GM11168 (cell line): ENCODE data around the gene GHITM.
"Not testable (repeated sequence)": the region's sequence is repeated elsewhere in the genome, so short reads cannot be mapped to it uniquely, and the experiment has no call there.

Experiments used
- in situ Hi-C: fragments of 300-500 bp; cut with MboI; formaldehyde crosslinking; loops from one replicate; pipeline ENCODE4 v1.12.0; 2022; ENCODE audit warnings: low sequenced_read_pairs; ENCODE audit not compliant: unreplicated experiment

The GHITM gene

GRCh38 chr10:84172467-84173356 lies 33.4 kb downstream of the GHITM start:
- in situ Hi-C loops, result no loop called here

GRCh38 chr10:84173501-84173929 lies 34.2 kb downstream of the GHITM start, which contains the start of gene GPR15LG:
TSS of gene GPR15LG (plus strand) at chr10:84173801. CDS start at chr10:84173852, 51 bp downstream.
- in situ Hi-C loops, result no loop called here

GRCh38 chr10:84175436-84175835 lies 36.1 kb downstream of the GHITM start:
- in situ Hi-C loops, result no loop called here

- in situ Hi-C loops, result no loop called here
These were observed 37.0 kb downstream of the GHITM start for GRCh38 chr10:84176351-84176750.

- in situ Hi-C loops, result no loop called here
These were observed 37.6 kb downstream of the GHITM start for GRCh38 chr10:84176836-84177474.

- in situ Hi-C loops, result no loop called here
These were observed 38.3 kb downstream of the GHITM start for GRCh38 chr10:84177541-84178141.

DNA sequence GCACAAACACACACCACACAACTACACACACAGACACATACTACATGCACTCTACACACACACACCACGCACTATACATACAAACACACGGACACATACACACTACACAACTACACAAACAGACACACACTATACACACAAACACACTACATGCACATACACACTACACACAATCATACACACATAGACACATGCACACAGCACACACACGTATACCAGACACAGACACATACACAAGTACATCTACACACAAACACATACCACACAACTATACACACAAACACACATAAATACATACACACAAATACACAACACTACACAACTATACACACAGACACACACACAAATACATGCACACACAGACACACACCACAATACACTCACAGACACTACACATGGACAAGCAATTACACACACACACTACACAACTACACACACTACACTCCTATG lies 38.9 kb downstream of the GHITM start:
- in situ Hi-C loops, result no loop called here

DNA sequence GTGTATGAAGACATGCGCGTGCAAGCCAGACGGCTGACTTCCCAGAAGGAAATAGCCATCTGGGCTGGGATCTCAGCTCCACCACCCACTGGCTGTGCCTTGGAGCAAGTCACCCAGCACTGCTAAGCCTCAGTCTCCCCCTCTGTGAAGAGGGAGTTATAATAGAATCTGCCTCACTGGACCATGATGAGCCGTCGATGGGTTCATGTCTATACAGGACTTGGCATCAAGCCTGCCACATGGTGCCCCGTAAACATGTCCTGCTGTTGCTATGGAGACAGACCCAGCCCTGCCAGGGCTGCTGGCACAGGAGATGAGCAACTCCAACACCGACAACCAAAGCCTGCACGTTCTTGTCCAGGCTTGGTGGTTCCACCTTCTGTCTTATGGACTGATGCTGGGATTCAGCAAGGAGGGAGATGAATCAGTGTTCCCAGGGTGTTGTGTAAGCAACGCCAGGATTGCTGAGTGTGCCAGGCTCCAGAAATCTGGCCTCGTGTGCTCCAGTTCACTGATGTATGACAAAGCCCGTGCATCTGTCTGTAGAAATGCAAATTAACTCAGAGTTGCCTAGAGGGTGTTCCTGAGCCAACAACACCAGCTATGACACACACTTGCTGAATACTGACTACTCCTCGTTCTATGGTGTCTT lies 39.9 kb downstream of the GHITM start:
- in situ Hi-C loops, result no loop called here

- in situ Hi-C loops, result not testable (repeated sequence)
These were observed 41.1 kb downstream of the GHITM start for GRCh38 chr10:84180386-84180785.

GRCh38 chr10:84181631-84182030 lies 42.3 kb downstream of the GHITM start:
- in situ Hi-C loops, result no loop called here

DNA sequence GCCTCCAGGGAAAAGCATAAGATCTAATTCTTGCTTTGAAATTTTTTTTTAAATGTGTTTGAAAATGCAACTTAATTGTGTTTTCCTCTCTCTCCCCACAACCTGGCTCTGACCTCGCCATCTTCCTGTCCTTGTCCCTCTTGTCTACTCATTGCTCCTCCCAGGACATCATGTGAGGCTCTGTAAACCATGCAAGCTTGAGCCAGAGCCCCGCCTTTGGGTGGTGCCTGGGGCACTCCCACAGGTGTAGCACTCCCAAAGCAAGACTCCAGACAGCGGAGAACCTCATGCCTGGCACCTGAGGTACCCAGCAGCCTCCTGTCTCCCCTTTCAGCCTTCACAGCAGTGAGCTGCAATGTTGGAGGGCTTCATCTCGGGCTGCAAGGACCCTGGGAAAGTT lies 45.2 kb downstream of the GHITM start:
- in situ Hi-C loops, result no loop called here

DNA sequence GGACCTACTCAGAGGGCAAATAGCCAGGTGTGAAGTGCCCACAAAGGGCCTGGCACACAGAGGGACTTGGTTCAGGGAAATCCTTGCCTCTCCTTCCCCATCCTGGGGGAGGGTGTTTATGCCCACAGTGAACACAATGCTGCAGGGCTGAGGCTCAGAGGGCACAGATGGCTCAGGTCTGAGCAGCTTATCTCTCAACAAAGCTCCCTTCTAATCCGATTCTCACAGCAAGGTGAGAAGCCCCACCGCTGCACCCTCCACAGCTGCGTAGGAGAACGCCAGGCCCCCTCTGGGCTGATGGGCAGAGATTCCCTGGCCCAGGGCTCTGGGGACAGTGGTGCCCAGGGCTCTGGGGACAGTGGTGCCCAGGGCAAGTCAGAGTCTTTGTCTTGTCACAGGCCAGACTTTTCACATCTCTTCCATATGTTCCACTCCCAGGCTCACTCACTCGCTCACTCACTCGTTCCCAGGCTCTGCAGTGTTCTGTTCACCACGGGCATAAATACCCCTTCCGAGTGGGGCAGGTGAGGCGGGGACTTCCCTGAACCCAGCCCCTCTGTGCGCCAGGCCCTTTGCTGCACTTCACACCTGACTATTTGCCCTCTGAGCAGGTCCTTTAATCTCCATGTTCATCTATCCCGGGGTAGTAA lies 46.3 kb downstream of the GHITM start:
- in situ Hi-C loops, result no loop called here

DNA sequence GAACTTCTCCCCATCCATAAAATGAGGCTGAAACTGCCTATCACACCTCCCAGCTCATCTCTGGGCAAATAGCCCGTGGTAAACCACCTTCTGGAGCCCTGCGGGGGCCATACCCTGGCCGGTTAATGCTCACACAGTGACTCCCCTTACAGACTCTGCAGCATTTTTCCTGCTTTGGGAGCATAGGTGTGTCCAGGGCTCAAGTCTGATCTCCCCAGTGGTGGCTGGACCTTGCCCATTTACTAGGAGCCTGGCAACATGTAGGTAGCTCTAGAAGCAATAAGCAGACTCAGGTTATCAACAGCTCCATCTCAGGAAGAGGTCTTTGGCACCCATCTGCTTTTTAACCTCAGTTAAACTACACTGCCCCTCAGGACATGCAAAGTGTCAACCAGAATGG lies 49.5 kb downstream of the GHITM start:
- in situ Hi-C loops, result no loop called here

DNA sequence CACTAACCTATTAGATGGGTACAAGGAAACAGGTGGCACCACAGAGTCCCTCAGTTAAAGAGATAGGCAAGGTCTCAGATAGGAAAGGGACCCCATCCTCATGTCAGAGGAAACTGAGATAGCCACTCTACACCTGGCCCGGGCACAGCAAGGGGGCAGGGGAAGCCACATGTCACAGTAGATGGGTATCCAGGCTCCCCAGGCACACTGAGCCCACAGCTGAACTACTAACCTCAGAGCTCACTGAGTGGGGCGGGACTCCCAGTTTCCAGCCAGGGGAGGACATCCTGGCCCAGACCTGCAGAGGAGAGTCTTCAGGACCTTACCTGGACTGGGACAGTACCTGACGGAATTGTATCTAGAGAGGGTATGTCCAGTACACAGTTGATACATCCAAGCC lies 51.3 kb downstream of the GHITM start:
- in situ Hi-C loops, result no loop called here

DNA sequence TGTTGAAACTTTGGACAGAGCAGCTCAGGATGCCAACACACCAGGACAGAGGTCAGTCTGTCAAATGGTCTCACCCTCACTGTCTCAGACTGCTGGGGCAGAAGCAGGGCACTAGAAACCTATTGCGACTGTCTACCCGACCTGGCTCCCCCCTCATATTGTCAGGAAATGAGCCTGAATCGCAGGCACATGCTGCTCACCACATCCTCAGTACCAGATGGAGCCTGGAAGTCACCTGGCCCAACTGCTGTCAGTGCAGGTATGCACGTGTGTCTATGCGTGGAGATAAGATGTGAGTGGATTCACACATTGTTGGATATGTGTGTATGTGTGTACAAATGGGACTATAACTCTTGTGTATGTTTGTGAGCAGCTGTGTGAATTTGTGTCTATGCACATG lies 51.8 kb downstream of the GHITM start:
- in situ Hi-C loops, result no loop called here

DNA sequence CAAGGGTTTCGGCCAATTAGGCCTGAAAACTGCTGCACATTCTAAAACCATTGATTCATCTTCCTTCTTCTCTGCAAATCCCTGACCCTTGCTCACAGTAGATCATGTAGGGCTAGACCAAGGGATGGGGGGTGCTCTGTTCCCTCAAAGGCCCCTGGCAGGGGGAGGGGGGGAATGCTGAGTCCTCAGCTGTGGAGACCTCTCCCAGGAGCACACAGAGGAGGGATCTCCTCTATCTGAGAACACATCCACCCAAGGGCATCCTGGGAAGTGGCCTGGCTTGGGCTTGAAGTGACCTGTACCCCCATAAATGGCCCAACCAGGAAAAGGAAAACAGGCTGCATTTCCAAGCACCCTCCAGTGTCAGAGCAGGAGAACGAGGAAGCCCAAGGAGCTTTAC lies 54.0 kb downstream of the GHITM start:
- in situ Hi-C loops, result no loop called here

- in situ Hi-C loops, result no loop called here
These were observed 54.6 kb downstream of the GHITM start for GRCh38 chr10:84193846-84194423.

- in situ Hi-C loops, result no loop called here
These were observed 55.2 kb downstream of the GHITM start, which contains the start of gene CDHR1 for GRCh38 chr10:84194424-84195043. TSS of gene CDHR1 (plus strand) at chr10:84194537. CDS start at chr10:84194761, 224 bp downstream.
